Measurements from ENCODE around the gene CYSTM1. TPM values are rescaled to one million over a fixed set of nuclear protein-coding genes. Genes with fewer than 3 reads are reported as not detected.

The CYSTM1 gene
- total RNA-seq, 2 donors from 2014 or later: 37.0 to 51.7 TPM

DNA sequence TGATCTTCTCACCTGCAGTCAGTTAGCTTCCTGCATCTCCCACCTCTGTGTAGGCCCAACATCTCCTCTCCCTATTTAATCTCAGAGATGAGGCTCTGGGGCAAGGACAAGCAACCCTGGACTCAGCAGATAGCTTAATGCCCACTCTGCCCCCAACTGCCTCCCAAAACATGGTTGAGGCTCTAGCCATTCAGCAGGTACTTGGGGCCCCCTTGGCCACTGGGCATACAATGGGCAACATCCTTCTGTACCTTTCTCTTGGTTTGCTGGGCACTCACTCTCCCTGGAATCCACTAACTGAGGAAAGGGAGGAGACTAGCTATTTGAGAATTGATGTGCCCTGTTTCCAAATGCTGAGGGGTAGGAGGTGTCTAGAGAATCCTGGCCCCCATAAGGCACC lies 39.9 kb upstream of the CYSTM1 start:
- H3K4me3 ChIP-seq: no peak overlapping the region
- H3K36me3 ChIP-seq: no peaks in the 10 kb centered on the region
- DNase-seq (ENCODE audit: low spot score): no peak
- TF ChIP-seq POLR2A (IDR thresholded peaks at IDR 0.05) (no peak), POLR2AphosphoS5 (IDR thresholded peaks at IDR 0.05) (no peak)
- TF ChIP-seq, protein P1, sequence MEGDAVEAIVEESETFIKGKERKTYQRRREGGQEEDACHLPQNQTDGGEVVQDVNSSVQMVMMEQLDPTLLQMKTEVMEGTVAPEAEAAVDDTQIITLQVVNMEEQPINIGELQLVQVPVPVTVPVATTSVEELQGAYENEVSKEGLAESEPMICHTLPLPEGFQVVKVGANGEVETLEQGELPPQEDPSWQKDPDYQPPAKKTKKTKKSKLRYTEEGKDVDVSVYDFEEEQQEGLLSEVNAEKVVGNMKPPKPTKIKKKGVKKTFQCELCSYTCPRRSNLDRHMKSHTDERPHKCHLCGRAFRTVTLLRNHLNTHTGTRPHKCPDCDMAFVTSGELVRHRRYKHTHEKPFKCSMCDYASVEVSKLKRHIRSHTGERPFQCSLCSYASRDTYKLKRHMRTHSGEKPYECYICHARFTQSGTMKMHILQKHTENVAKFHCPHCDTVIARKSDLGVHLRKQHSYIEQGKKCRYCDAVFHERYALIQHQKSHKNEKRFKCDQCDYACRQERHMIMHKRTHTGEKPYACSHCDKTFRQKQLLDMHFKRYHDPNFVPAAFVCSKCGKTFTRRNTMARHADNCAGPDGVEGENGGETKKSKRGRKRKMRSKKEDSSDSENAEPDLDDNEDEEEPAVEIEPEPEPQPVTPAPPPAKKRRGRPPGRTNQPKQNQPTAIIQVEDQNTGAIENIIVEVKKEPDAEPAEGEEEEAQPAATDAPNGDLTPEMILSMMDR (IDR thresholded peaks at IDR 0.05): no peak
- no peak overlapping the region for H3K27ac ChIP-seq
- intact Hi-C loops (cut with DNase I): no loop called here
- H3K27me3 ChIP-seq (replicated peaks; ENCODE audit: insufficient read depth): no peaks in the 10 kb centered on the region
- no peaks in the 10 kb centered on the region for H3K9me3 ChIP-seq
- no peaks in the 10 kb centered on the region for H3K4me1 ChIP-seq (replicated peaks)

DNA sequence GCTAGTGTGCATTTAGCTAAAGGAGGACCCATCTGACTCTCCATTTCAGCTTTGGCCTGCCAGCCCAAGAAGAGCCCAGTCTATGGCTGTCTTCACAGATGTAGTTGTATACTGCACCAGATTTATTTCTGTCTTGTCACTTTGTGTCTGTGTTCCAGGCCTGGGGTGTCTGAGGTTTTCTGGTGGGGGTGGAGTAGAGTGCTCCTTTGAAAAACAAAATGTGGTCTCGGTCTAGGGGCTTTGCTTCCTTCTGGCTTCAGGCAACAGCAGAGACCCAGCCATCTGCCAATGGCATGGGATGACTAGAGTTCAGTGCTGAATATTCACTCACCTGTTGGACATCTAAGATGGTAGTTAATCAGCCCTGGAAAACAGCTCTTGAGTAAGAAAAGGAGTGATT lies 38.4 kb upstream of the CYSTM1 start:
- no peaks in the 10 kb centered on the region for H3K27me3 ChIP-seq (replicated peaks; ENCODE audit: insufficient read depth)
- intact Hi-C loops (cut with DNase I): no loop called here
- H3K9me3 ChIP-seq: no peaks in the 10 kb centered on the region
- DNase-seq (ENCODE audit: low spot score): no peak
- WGBS: 88% methylated on average over 1 of the region's 1 CpG
- TF ChIP-seq POLR2A (IDR thresholded peaks at IDR 0.05) (no peak), POLR2AphosphoS5 (IDR thresholded peaks at IDR 0.05) (no peak)
- TF ChIP-seq, protein P1 (IDR thresholded peaks at IDR 0.05): no peak
- no peaks in the 10 kb centered on the region for H3K4me1 ChIP-seq (replicated peaks)
- H3K27ac ChIP-seq: no peak overlapping the region
- no peaks in the 10 kb centered on the region for H3K36me3 ChIP-seq
- no peak overlapping the region for H3K4me3 ChIP-seq

DNA sequence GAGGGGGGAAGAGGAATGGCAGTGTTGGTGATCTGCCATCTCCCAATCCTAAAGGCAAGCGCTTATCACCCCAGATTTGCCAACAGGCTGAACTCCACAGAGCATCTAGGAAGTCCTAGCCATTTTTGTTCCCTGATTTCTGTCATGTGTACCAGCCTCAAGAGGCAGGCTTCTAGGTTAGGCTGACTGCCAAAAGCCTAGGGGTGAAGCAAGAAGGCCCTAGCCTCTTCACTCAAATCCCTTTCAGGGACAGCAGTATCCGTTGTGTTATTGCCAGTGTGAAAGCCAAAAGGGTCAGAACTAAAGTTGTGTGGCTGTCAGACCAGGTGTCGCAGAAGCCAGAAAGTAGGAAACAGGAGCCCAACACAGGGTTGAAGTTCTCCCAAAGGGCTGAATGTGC lies 34.6 kb upstream of the CYSTM1 start:
- no peak for TF ChIP-seq POLR2AphosphoS5 (IDR thresholded peaks at IDR 0.05)
- no peak for TF ChIP-seq POLR2A (IDR thresholded peaks at IDR 0.05)
- TF ChIP-seq, protein P1 (IDR thresholded peaks at IDR 0.05): no peak
- WGBS: 97% methylated on average over 3 of the region's 3 CpGs
- no peak for DNase-seq (ENCODE audit: low spot score)
- intact Hi-C loops (cut with DNase I): no loop called here
- Histone ChIP-seq H3K27ac (no peak overlapping the region), H3K4me1 (replicated peaks) (no peaks in the 10 kb centered on the region), H3K27me3 (replicated peaks; ENCODE audit: insufficient read depth) (no peaks in the 10 kb centered on the region), H3K36me3 (no peaks in the 10 kb centered on the region), H3K9me3 (no peaks in the 10 kb centered on the region), H3K4me3 (no peak overlapping the region)

DNA sequence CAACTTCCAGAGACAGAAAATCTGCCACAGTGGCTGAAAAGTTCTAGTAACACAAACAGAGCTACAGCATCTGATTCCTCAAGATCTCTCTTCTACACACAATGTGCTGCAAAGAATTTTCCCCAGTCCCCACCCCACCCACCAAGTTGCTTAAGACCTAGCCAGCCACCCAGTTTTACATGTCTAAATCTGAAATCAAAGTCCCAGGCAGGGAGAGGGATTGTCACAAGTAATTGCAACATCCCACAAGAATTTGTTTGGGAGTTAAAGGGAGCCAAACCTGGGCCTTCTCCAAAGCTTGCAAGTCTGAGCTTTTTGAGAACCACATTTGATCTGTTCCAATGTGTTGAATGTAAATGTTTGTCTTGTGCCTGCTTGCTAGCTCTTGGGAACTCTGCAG lies 33.7 kb upstream of the CYSTM1 start:
- H3K36me3 ChIP-seq: no peaks in the 10 kb centered on the region
- no peaks in the 10 kb centered on the region for H3K27me3 ChIP-seq (replicated peaks; ENCODE audit: insufficient read depth)
- no peak overlapping the region for H3K4me3 ChIP-seq
- H3K27ac ChIP-seq: no peak overlapping the region
- peak; percentile 76 for DNase-seq (ENCODE audit: low spot score)
- intact Hi-C loops (cut with DNase I): no loop called here
- peak; percentile 82 for TF ChIP-seq POLR2AphosphoS5 (IDR thresholded peaks at IDR 0.05)
- TF ChIP-seq, protein P1 (IDR thresholded peaks at IDR 0.05): no peak
- H3K9me3 ChIP-seq: no peaks in the 10 kb centered on the region
- H3K4me1 ChIP-seq (replicated peaks): peaks cover 3% of the 10 kb centered on the region

DNA sequence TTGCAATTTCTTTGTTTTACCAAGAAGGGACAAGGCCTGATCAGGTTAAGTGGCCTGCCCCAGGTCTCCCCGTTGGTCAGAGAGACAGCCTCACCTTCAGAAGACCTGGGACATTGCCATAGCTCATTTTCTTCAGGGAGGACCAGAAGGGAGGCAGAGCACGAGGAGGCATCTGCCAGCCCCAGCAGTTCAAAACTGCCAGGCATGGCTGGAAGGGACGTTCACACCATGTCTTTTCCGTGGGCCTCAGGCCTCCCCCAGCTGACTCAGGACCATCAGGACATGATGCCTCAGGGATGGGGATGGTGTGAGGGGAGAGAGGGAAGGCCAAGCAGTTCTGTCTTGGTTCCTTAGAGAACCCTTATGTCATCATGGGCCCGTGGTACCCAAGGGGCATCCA lies 32.7 kb upstream of the CYSTM1 start:
- Histone ChIP-seq H3K36me3 (no peaks in the 10 kb centered on the region), H3K4me1 (replicated peaks) (peaks cover 5% of the 10 kb centered on the region), H3K4me3 (no peak overlapping the region), H3K27me3 (replicated peaks; ENCODE audit: insufficient read depth) (no peaks in the 10 kb centered on the region), H3K27ac (no peak overlapping the region), H3K9me3 (no peaks in the 10 kb centered on the region)
- WGBS: 81% methylated on average over 5 of the region's 5 CpGs
- no peak for DNase-seq (ENCODE audit: low spot score)
- no peak for TF ChIP-seq POLR2AphosphoS5 (IDR thresholded peaks at IDR 0.05)
- TF ChIP-seq POLR2A (IDR thresholded peaks at IDR 0.05): no peak
- TF ChIP-seq, protein P1 (IDR thresholded peaks at IDR 0.05): no peak
- intact Hi-C loops (cut with DNase I): no loop called here
